GM06990 (cell line): ENCODE data around the gene E2F1.

Source experiments
- DNase-seq: peaks from one replicate; pipeline ENCODE4 v3.0.0-alpha.2; 2011; ENCODE audit not compliant: insufficient read length; ENCODE audit errors: extremely low read depth
- H3K27me3 ChIP-seq: replicated peaks from 2 replicates; pipeline ENCODE4 v1.6.0; 2011; ENCODE audit warnings: low read length; ENCODE audit not compliant: control insufficient read depth, insufficient read depth
- H3K36me3 ChIP-seq: 2 replicates; pipeline ENCODE4 v1.5.1; 2011; ENCODE audit warnings: low read length; ENCODE audit not compliant: control insufficient read depth, insufficient read depth
- H3K4me3 ChIP-seq: replicated peaks from 2 replicates; pipeline ENCODE4 v1.5.1; 2011; ENCODE audit warnings: low read depth, mild to moderate bottlenecking, control low read depth, low read length
- CTCF ChIP-seq: IDR thresholded peaks from 2 replicates; pipeline ENCODE4 v1.5.1; 2011; ENCODE audit warnings: low read length, control low read depth, mild to moderate bottlenecking, inconsistent platforms; ENCODE audit not compliant: insufficient read depth, poor library complexity, severe bottlenecking

E2F1 gene

DNA sequence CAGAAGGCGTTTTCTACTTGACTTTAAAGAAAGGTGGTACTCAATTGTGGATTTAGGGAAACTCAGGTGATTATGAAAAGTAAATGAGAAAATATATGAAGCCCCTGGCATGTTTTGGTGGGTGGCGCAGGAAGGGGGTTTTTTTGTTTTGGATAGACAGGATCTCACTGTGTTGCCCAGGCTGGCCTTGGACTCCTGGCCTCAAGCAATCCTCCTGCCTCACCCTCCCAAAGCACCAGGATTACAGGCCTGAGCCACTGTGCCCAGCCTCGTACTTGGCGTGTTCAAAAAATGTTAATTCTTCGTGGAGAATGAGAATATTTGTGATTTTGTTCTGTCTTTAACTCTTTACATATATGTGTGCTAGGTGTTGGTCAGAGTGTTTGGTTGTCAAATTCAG lies 56.2 kb downstream of the E2F1 start:
- Histone ChIP-seq H3K27me3 (no peaks in the 10 kb centered on the region), H3K4me3 (no peak overlapping the region), H3K36me3 (peaks cover 4% of the 10 kb centered on the region)
- TF ChIP-seq CTCF = no peak
- no peak for DNase-seq

DNA sequence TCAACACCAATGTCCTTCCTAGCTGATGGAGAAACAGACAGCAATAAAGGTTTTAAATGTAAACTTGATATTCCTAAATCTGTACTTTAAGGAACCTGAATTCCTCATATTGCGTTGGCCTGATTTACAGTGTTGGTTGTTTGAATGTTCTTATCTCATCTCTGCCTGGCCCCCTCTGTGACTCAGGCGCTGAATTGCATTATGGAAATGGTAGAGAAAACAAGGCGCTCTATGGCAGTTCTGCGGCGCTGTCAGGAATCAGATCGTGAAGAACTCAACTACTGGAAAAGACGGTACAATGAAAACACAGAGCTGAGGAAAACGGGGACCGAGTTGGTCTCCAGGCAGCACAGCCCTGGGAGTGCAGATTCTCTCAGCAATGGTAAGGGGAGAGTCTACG lies 56.7 kb downstream of the E2F1 start:
- Histone ChIP-seq H3K4me3 (no peak overlapping the region), H3K27me3 (no peaks in the 10 kb centered on the region), H3K36me3 (peaks cover 6% of the 10 kb centered on the region)
- no peak for TF ChIP-seq CTCF
- no peak for DNase-seq

GRCh38 chr20:33627577-33628216 lies 58.5 kb downstream of the E2F1 start:
- Histone ChIP-seq H3K4me3 (no peak overlapping the region), H3K27me3 (no peaks in the 10 kb centered on the region), H3K36me3 (peaks cover 10% of the 10 kb centered on the region)
- no peak for DNase-seq
- no peak for TF ChIP-seq CTCF

DNA sequence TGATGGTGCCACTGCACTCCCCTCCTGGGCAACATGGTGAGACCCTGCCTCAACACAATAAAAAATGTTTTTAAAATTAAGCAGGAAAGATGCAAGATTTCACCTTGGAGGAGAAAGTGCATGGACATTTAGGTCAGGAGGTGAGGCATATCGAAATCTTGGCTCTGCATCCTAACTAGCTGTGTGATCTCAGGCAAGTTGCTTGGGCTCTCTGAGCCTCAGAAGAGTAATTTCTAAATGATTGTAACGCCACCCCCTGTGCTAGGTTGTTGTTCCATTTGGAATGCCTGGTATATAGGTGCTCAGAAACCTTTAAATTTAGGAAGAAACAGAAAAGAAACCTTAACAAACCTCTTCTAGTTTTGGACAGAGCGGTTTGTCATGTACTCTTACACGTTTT lies 60.0 kb downstream of the E2F1 start:
- H3K36me3 ChIP-seq = peaks cover 8% of the 10 kb centered on the region
- no peak for DNase-seq
- H3K4me3 ChIP-seq = no peak overlapping the region
- H3K27me3 ChIP-seq = no peaks in the 10 kb centered on the region
- no peak for TF ChIP-seq CTCF
